ENCODE data around the gene SRSF3. TPM values are rescaled to one million over a fixed set of nuclear protein-coding genes. Genes with fewer than 3 reads are reported as not detected.

SRSF3 gene
- polyA plus RNA-seq, 1 donor from 2014 or later: 393 TPM

GRCh38 chr6:36546308-36546919 lies 47.7 kb upstream of the SRSF3 start:
- H3K9me2 ChIP-seq (ENCODE audit: insufficient read depth, low read length): no peaks in the 10 kb centered on the region
- peak overlapping the region; percentile 91 for H3K27ac ChIP-seq (ENCODE audit: low read length)
- peak overlapping the region; percentile 89 for H2AFZ ChIP-seq (ENCODE audit: low read depth, low read length)
- peak overlapping the region; percentile 88 for H3K4me3 ChIP-seq (ENCODE audit: low read length)
- no peak for TF ChIP-seq MXI1 (conservative IDR thresholded peaks at IDR 0.05; ENCODE audit: poor library complexity, severe bottlenecking)
- TF ChIP-seq REST (IDR thresholded peaks at IDR 0.05; ENCODE audit: borderline replicate concordance): no peak
- no peak for TF ChIP-seq TAF1 (IDR thresholded peaks at IDR 0.05; ENCODE audit: low read depth)
- TF ChIP-seq SMC3 (conservative IDR thresholded peaks at IDR 0.05; ENCODE audit: poor library complexity): no peak
- no peak for TF ChIP-seq CTCF (IDR thresholded peaks at IDR 0.05; ENCODE audit: poor library complexity, severe bottlenecking)
- no peak for TF ChIP-seq POLR2AphosphoS5 (IDR thresholded peaks at IDR 0.05)
- no peak for TF ChIP-seq EZH2 (IDR thresholded peaks at IDR 0.05; ENCODE audit: borderline replicate concordance, insufficient read depth, low read length, poor library complexity, severe bottlenecking)
- TF ChIP-seq RAD21 (conservative IDR thresholded peaks at IDR 0.05): no peak
- TF ChIP-seq EP300 (conservative IDR thresholded peaks at IDR 0.05; ENCODE audit: poor library complexity, severe bottlenecking): no peak
- H3F3A ChIP-seq (ENCODE audit: insufficient read depth, low read length, poor library complexity, severe bottlenecking): no peaks in the 10 kb centered on the region
- H3K9ac ChIP-seq (ENCODE audit: low read length): peak overlapping the region; percentile 93
- no peaks in the 10 kb centered on the region for H3K27me3 ChIP-seq (ENCODE audit: insufficient read depth, low read depth, low read length)
- no peaks in the 10 kb centered on the region for H3K9me3 ChIP-seq (ENCODE audit: low read length)
- H3K4me2 ChIP-seq (ENCODE audit: low read length): peak overlapping the region; percentile 63
- H4K20me1 ChIP-seq (ENCODE audit: insufficient read depth): no peaks in the 10 kb centered on the region
- H3K36me3 ChIP-seq (ENCODE audit: insufficient read depth, low read length): no peaks in the 10 kb centered on the region
- H3K79me2 ChIP-seq (replicated peaks; ENCODE audit: insufficient read depth, low read length): peaks cover 47% of the 10 kb centered on the region

DNA sequence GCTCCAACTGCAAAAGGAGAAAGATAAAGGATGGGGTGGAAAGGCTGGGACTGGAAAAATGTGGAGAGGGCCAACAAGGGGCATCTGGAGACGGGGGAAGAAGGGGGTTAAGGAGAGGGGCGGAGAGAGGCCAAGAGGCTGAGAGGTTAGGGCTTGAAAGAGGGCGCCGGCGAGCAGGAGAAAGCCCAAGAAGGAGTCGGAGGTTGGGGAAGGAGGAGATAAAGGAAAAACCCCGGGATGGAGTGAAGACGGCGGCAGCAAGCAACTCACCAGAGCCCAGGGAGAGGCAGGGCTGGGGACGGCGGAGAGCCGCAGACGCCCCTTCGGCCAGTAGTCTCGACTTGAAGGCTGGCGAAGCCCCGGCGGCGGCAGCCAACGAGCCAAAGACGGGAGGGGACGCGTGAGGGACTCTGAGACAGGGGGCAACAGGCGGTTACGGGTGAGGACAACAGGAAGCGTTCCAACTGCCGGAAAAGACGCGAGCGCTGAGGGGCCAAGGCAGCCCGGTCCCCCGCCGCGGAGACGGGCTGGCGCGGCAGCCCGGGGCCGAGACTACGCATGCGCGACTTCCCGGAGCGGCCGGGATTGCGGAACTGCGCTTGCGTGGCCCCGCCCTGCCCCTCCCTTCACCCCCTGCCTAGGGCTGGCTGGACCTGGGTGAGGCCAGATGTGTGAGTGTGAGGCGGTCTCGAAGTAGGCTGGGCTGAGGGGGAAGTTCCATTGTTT lies 47.1 kb upstream of the SRSF3 start, which contains the start of gene STK38:
TSS of gene STK38 (minus strand) at position 560 of the 726 bp plus-strand sequence. CDS start 7,277 bp downstream, outside the sequence.
- peak; percentile 52 for TF ChIP-seq CTCF (IDR thresholded peaks at IDR 0.05; ENCODE audit: poor library complexity, severe bottlenecking)
- TF ChIP-seq TAF1 (IDR thresholded peaks at IDR 0.05; ENCODE audit: low read depth): no peak
- TF ChIP-seq RAD21 (conservative IDR thresholded peaks at IDR 0.05): peak; percentile 25
- peak; percentile 61 for TF ChIP-seq MXI1 (conservative IDR thresholded peaks at IDR 0.05; ENCODE audit: poor library complexity, severe bottlenecking)
- TF ChIP-seq EP300 (conservative IDR thresholded peaks at IDR 0.05; ENCODE audit: poor library complexity, severe bottlenecking): no peak
- no peak for TF ChIP-seq EZH2 (IDR thresholded peaks at IDR 0.05; ENCODE audit: borderline replicate concordance, insufficient read depth, low read length, poor library complexity, severe bottlenecking)
- TF ChIP-seq REST (IDR thresholded peaks at IDR 0.05; ENCODE audit: borderline replicate concordance): peak; percentile 23
- peak; percentile 94 for TF ChIP-seq POLR2AphosphoS5 (IDR thresholded peaks at IDR 0.05)
- peak; percentile 31 for TF ChIP-seq SMC3 (conservative IDR thresholded peaks at IDR 0.05; ENCODE audit: poor library complexity)

More for the DNA sequence above, 47.1 kb upstream of the SRSF3 start, which contains the start of gene STK38:
- Histone ChIP-seq H3K9ac (ENCODE audit: low read length) (peak within 1 kb of the TSS; percentile 93), H3K27ac (ENCODE audit: low read length) (peak within 1 kb of the TSS; percentile 91), H3K4me2 (ENCODE audit: low read length) (peak within 1 kb of the TSS; percentile 63), H3K79me2 (replicated peaks; ENCODE audit: insufficient read depth, low read length) (peaks cover 45% of the 10 kb centered on the region), H3K4me3 (ENCODE audit: low read length) (peak within 1 kb of the TSS; percentile 88), H2AFZ (ENCODE audit: low read depth, low read length) (peak within 1 kb of the TSS; percentile 89), H4K20me1 (ENCODE audit: insufficient read depth) (no peaks in the 10 kb centered on the region), H3K36me3 (ENCODE audit: insufficient read depth, low read length) (no peaks in the 10 kb centered on the region), H3K9me3 (ENCODE audit: low read length) (no peaks in the 10 kb centered on the region), H3K27me3 (ENCODE audit: insufficient read depth, low read depth, low read length) (no peaks in the 10 kb centered on the region), H3K9me2 (ENCODE audit: insufficient read depth, low read length) (no peaks in the 10 kb centered on the region), H3F3A (ENCODE audit: insufficient read depth, low read length, poor library complexity, severe bottlenecking) (no peaks in the 10 kb centered on the region)
